HFFc6 (cell line): ENCODE data around the gene PALLD. TPM values are rescaled to one million over a fixed set of nuclear protein-coding genes. Genes with fewer than 3 reads are reported as not detected.
A peak's percentile ranks its signal among the peaks of the same experiment; 100 is the strongest.

Experiments used
- DNase-seq: peaks from one replicate; pipeline ENCODE4 v3.0.0-alpha.2; 2018
- H3K27ac Mint-ChIP-seq: 2 replicates; pipeline ENCODE4 v1.8.0; 2020; ENCODE audit warnings: mild to moderate bottlenecking, mixed read lengths
- H3K27me3 Mint-ChIP-seq: 2 replicates; pipeline ENCODE4 v1.8.0; 2021; ENCODE audit warnings: mild to moderate bottlenecking, moderate library complexity, mixed read lengths; ENCODE audit not compliant: insufficient read depth
- H3K36me3 Mint-ChIP-seq: 2 replicates; pipeline ENCODE4 v1.8.0; 2021; ENCODE audit warnings: low read depth, mixed read lengths
- H3K4me1 Mint-ChIP-seq: 2 replicates; pipeline ENCODE4 v1.8.0; 2020; ENCODE audit warnings: low read depth, mixed read lengths
- H3K4me3 Mint-ChIP-seq: 2 replicates; pipeline ENCODE4 v1.8.0; 2020; ENCODE audit warnings: mild to moderate bottlenecking, moderate library complexity, mixed read lengths
- H3K9me3 Mint-ChIP-seq: 2 replicates; pipeline ENCODE4 v1.8.0; 2020; ENCODE audit warnings: mild to moderate bottlenecking, mixed read lengths
- CTCF ChIP-seq: fragments of 200-600 bp; sonication (generic); IDR thresholded peaks from 2 replicates; pipeline ENCODE4 v1.5.0; 2021; ENCODE audit warnings: antibody characterized with exemption, mild to moderate bottlenecking
- total RNA-seq, 6 experiments: library from RNA; stranded (reverse); fragmentation: NEBNext Ultra II Directional; extraction: Animal tissue kit (Norgen Biotek cat#: 25700); gene quantifications; 2 replicates in 1 of 6; 3 replicates in 5 of 6; pipeline ENCODE4 v1.2.3, GENCODE V29; 2021

PALLD gene
- total RNA-seq, 6 experiments from 2014 or later, result 72.6 to 163 (median 149) TPM

DNA sequence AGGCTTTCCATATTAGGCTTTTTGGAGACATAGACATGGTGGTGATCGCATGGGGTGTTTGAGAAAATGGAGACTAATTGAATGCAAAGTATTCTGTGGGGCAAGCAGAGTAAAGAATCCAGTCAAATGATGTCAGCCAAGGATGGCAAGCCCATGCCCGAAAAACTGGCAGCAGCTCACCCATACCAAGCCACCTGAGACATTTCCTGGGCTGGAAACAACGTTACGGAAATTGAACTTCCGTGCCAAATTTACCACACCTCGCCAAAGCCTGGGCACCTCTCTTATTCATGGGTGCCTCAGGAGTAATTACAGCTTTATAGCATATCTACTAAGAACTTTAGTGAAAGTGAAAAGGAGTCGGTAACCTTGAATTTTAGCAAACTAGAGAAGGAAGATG, 346.8 kb downstream of the PALLD start:
- TF ChIP-seq CTCF, result no peak
- Mint-ChIP-seq H3K27me3 (no peaks in the 10 kb centered on the region), H3K27ac (no peak overlapping the region), H3K9me3 (no peaks in the 10 kb centered on the region), H3K36me3 (peaks cover 37% of the 10 kb centered on the region), H3K4me3 (no peak overlapping the region), H3K4me1 (peaks cover 84% of the 10 kb centered on the region)
- no peak for DNase-seq

DNA sequence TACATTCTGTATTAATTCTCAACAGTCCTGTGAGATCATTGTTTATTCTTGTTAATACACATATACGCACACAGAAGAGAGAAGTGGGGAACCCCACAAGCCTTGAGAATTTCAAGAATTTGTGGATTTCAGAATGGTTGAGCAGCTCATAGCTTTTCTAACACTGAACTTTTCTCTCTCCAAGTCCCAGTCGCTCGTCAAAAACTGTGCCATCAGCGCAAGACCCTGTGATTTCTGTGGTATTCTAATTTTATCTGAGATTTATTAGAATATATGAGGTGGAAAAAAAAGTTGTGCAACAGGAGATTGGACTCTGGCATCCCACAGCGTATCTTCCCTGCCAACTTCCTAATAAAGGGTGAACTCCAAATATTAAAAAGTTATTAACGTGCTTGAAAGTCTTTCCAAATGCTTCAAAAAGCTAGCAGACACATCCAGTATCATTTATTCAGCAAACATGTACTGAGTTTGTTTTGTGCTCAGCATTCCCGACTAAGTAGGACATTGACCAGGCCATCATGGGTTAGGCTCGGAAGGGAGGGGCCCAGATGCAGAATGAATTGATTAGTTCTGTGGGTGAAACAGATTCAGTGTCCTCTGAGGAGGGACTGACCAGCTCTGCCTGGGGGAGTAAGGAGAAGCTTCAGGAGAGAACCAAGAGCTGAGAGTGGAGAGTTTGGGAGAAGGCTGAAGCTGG, 347.6 kb downstream of the PALLD start:
- H3K27ac Mint-ChIP-seq, result peak overlapping the region; percentile 37
- TF ChIP-seq CTCF, result no peak
- peak; percentile 23 for DNase-seq
- H3K36me3 Mint-ChIP-seq, result peaks cover 35% of the 10 kb centered on the region
- no peaks in the 10 kb centered on the region for H3K27me3 Mint-ChIP-seq
- H3K9me3 Mint-ChIP-seq, result no peaks in the 10 kb centered on the region
- peak overlapping the region; percentile 12 for H3K4me3 Mint-ChIP-seq
- H3K4me1 Mint-ChIP-seq, result peaks cover 88% of the 10 kb centered on the region

DNA sequence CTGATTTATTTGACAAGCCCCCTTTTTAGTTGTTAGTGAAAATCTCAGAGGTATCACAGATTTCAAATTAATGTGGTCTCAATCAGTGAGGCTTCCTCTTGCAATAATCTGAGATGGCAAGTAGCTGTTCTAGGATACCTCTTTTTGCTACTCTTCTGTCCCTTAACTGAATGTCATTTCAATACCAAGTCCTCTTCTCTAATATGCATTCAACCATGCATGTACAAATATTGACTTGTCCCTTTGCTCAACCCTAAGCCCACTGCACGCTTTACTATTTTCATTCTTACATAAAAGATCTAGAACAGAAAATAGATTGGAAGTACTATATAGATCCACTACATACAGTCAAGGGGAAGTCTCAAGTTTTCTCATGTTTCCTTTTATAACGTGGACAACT, 349.0 kb downstream of the PALLD start:
- Mint-ChIP-seq H3K4me3 (no peak overlapping the region), H3K9me3 (no peaks in the 10 kb centered on the region), H3K36me3 (peaks cover 31% of the 10 kb centered on the region), H3K27ac (no peak overlapping the region), H3K4me1 (peaks cover 86% of the 10 kb centered on the region), H3K27me3 (no peaks in the 10 kb centered on the region)
- no peak for DNase-seq
- no peak for TF ChIP-seq CTCF

GRCh38 chr4:168846414-168846813, 349.6 kb downstream of the PALLD start:
- Mint-ChIP-seq H3K4me3 (no peak overlapping the region), H3K4me1 (peaks cover 85% of the 10 kb centered on the region), H3K36me3 (peaks cover 33% of the 10 kb centered on the region), H3K27me3 (no peaks in the 10 kb centered on the region), H3K9me3 (no peaks in the 10 kb centered on the region), H3K27ac (no peak overlapping the region)
- no peak for DNase-seq
- no peak for TF ChIP-seq CTCF

- H3K9me3 Mint-ChIP-seq, result no peaks in the 10 kb centered on the region
- H3K4me1 Mint-ChIP-seq, result peaks cover 70% of the 10 kb centered on the region
- DNase-seq, result no peak
- H3K36me3 Mint-ChIP-seq, result peaks cover 25% of the 10 kb centered on the region
- H3K4me3 Mint-ChIP-seq, result peak overlapping the region; percentile 74
- no peaks in the 10 kb centered on the region for H3K27me3 Mint-ChIP-seq
- H3K27ac Mint-ChIP-seq, result peak overlapping the region; percentile 83
- no peak for TF ChIP-seq CTCF
Measured at GRCh38 chr4:168847771-168848502, 351.1 kb downstream of the PALLD start.
